Measurements from ENCODE around the gene AHSP.
"Not testable (repeated sequence)": the region's sequence is repeated elsewhere in the genome, so short reads cannot be mapped to it uniquely, and the experiment has no call there.

AHSP gene

DNA sequence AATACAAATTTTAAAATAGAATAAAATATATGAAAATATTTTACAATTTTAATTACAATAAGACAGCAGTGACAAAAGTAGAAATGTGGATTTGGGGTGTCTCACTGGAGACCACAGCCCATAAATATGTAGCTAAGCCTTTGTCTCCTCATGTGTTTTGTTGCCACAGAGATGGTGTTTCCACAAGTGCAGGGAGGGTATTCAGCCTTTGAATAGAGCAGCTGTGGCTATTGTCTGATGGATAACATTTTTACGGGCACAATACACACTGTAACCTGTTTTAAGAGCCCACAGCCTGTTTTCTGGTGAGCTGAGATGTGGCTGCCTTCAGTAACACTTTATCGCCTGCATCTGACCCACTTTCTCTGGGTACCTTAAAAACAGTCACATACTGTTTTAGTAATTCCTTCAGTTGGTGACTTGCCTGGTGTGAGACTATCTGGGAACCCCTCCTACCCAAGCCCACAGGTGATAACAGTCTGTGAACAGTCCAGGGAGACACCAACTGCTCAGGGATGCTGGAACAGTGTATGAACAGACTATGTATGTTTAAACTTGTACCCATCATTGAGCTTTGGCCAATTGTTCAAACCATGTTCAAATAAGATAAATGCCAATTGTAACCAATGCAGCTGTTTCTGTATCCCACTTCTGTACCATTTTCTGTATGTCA, 7.8 kb upstream of the AHSP start:
- no peak overlapping the region for H3K4me2 ChIP-seq (ENCODE audit: low read length)
- H2BK5ac ChIP-seq (ENCODE audit: low read length): no peak overlapping the region
- no CpG with 5 or more reads among the region's 2 CpGs for WGBS (ENCODE audit: extremely low coverage, insufficient coverage, low lambda C conversion rate)
- H3K9ac ChIP-seq (ENCODE audit: low read length): no peak overlapping the region
- no peak overlapping the region for H2BK15ac ChIP-seq (replicated peaks; ENCODE audit: low read depth)
- H3K18ac ChIP-seq (ENCODE audit: low read length): no peak overlapping the region
- H3K4me3 ChIP-seq (ENCODE audit: low read length): no peak overlapping the region
- DNase-seq: no peak
- H4K8ac ChIP-seq (ENCODE audit: low read depth, low read length): no peak overlapping the region
- H4K5ac ChIP-seq (ENCODE audit: low read length): no peak overlapping the region
- H3K56ac ChIP-seq (ENCODE audit: low read length): no peak overlapping the region
- H3K79me2 ChIP-seq (ENCODE audit: control insufficient read depth, insufficient read depth, low read length): no peaks in the 10 kb centered on the region
- no peak overlapping the region for H3K27ac ChIP-seq (ENCODE audit: low read depth, low read length)
- no peaks in the 10 kb centered on the region for H3K4me1 ChIP-seq (ENCODE audit: control insufficient read depth, low read depth, low read length)
- H2BK120ac ChIP-seq (ENCODE audit: low read depth, low read length): no peak overlapping the region
- no peak overlapping the region for H3K4ac ChIP-seq (ENCODE audit: low read depth, low read length)
- H3K23ac ChIP-seq (ENCODE audit: low read length): no peak overlapping the region
- H3K79me1 ChIP-seq (ENCODE audit: low read length): no peaks in the 10 kb centered on the region
- no peaks in the 10 kb centered on the region for H3K27me3 ChIP-seq (ENCODE audit: insufficient read depth, low read length, poor library complexity)
- H3K36me3 ChIP-seq (ENCODE audit: control insufficient read depth, insufficient read depth, low read length): no peaks in the 10 kb centered on the region
- no peak overlapping the region for H2AK5ac ChIP-seq (ENCODE audit: low read length)

- no peak overlapping the region for H2BK120ac ChIP-seq (ENCODE audit: low read depth, low read length)
- no peak overlapping the region for H4K8ac ChIP-seq (ENCODE audit: low read depth, low read length)
- H3K36me3 ChIP-seq (ENCODE audit: control insufficient read depth, insufficient read depth, low read length): no peaks in the 10 kb centered on the region
- no peaks in the 10 kb centered on the region for H3K27me3 ChIP-seq (ENCODE audit: insufficient read depth, low read length, poor library complexity)
- H3K4me2 ChIP-seq (ENCODE audit: low read length): no peak overlapping the region
- H3K79me2 ChIP-seq (ENCODE audit: control insufficient read depth, insufficient read depth, low read length): no peaks in the 10 kb centered on the region
- no peak overlapping the region for H3K4me3 ChIP-seq (ENCODE audit: low read length)
- no peak overlapping the region for H2AK5ac ChIP-seq (ENCODE audit: low read length)
- no peak overlapping the region for H2BK15ac ChIP-seq (replicated peaks; ENCODE audit: low read depth)
- H4K5ac ChIP-seq (ENCODE audit: low read length): no peak overlapping the region
- H3K23ac ChIP-seq (ENCODE audit: low read length): no peak overlapping the region
- WGBS (ENCODE audit: extremely low coverage, insufficient coverage, low lambda C conversion rate): no CpG with 5 or more reads among the region's 3 CpGs
- no peaks in the 10 kb centered on the region for H3K79me1 ChIP-seq (ENCODE audit: low read length)
- H3K4ac ChIP-seq (ENCODE audit: low read depth, low read length): no peak overlapping the region
- H3K27ac ChIP-seq (ENCODE audit: low read depth, low read length): no peak overlapping the region
- H3K9ac ChIP-seq (ENCODE audit: low read length): no peak overlapping the region
- H3K56ac ChIP-seq (ENCODE audit: low read length): no peak overlapping the region
- no peak for DNase-seq
- H3K18ac ChIP-seq (ENCODE audit: low read length): no peak overlapping the region
- H2BK5ac ChIP-seq (ENCODE audit: low read length): no peak overlapping the region
- H3K4me1 ChIP-seq (ENCODE audit: control insufficient read depth, low read depth, low read length): no peaks in the 10 kb centered on the region
Measured at GRCh38 chr16:31521368-31521767, 6.3 kb upstream of the AHSP start.

- no CpG with 5 or more reads among the region's 6 CpGs for WGBS (ENCODE audit: extremely low coverage, insufficient coverage, low lambda C conversion rate)
- no peak for DNase-seq
- H3K79me2 ChIP-seq (ENCODE audit: control insufficient read depth, insufficient read depth, low read length): no peaks in the 10 kb centered on the region
Measured at GRCh38 chr16:31522071-31522470, 5.6 kb upstream of the AHSP start.

GRCh38 chr16:31523768-31524167, 3.9 kb upstream of the AHSP start:
- not testable (repeated sequence) for H3K79me2 ChIP-seq (ENCODE audit: control insufficient read depth, insufficient read depth, low read length); H3K4me3 ChIP-seq (ENCODE audit: low read length); H2BK5ac ChIP-seq (ENCODE audit: low read length); H4K8ac ChIP-seq (ENCODE audit: low read depth, low read length); H3K4me1 ChIP-seq (ENCODE audit: control insufficient read depth, low read depth, low read length); H3K4me2 ChIP-seq (ENCODE audit: low read length); H3K18ac ChIP-seq (ENCODE audit: low read length); H2BK15ac ChIP-seq (replicated peaks; ENCODE audit: low read depth); H3K56ac ChIP-seq (ENCODE audit: low read length); H4K5ac ChIP-seq (ENCODE audit: low read length); H2BK120ac ChIP-seq (ENCODE audit: low read depth, low read length); H3K9ac ChIP-seq (ENCODE audit: low read length); H3K79me1 ChIP-seq (ENCODE audit: low read length); H3K4ac ChIP-seq (ENCODE audit: low read depth, low read length); H2AK5ac ChIP-seq (ENCODE audit: low read length); H3K27ac ChIP-seq (ENCODE audit: low read depth, low read length); H3K36me3 ChIP-seq (ENCODE audit: control insufficient read depth, insufficient read depth, low read length); DNase-seq; H3K27me3 ChIP-seq (ENCODE audit: insufficient read depth, low read length, poor library complexity); H3K23ac ChIP-seq (ENCODE audit: low read length)
- no CpG with 5 or more reads among the region's 6 CpGs for WGBS (ENCODE audit: extremely low coverage, insufficient coverage, low lambda C conversion rate)

More at GRCh38 chr16:31522071-31522470, 5.6 kb upstream of the AHSP start:
- H3K4me3 ChIP-seq (ENCODE audit: low read length): no peak overlapping the region
- no peak overlapping the region for H2AK5ac ChIP-seq (ENCODE audit: low read length)
- H3K4me1 ChIP-seq (ENCODE audit: control insufficient read depth, low read depth, low read length): no peaks in the 10 kb centered on the region
- H3K9ac ChIP-seq (ENCODE audit: low read length): no peak overlapping the region
- no peak overlapping the region for H3K4me2 ChIP-seq (ENCODE audit: low read length)
- H3K23ac ChIP-seq (ENCODE audit: low read length): no peak overlapping the region
- H3K27ac ChIP-seq (ENCODE audit: low read depth, low read length): no peak overlapping the region
- H3K27me3 ChIP-seq (ENCODE audit: insufficient read depth, low read length, poor library complexity): no peaks in the 10 kb centered on the region
- H4K8ac ChIP-seq (ENCODE audit: low read depth, low read length): no peak overlapping the region
- no peak overlapping the region for H2BK5ac ChIP-seq (ENCODE audit: low read length)
- no peak overlapping the region for H3K18ac ChIP-seq (ENCODE audit: low read length)
- no peak overlapping the region for H4K5ac ChIP-seq (ENCODE audit: low read length)
- no peak overlapping the region for H2BK15ac ChIP-seq (replicated peaks; ENCODE audit: low read depth)
- H2BK120ac ChIP-seq (ENCODE audit: low read depth, low read length): no peak overlapping the region
- no peak overlapping the region for H3K4ac ChIP-seq (ENCODE audit: low read depth, low read length)
- H3K36me3 ChIP-seq (ENCODE audit: control insufficient read depth, insufficient read depth, low read length): no peaks in the 10 kb centered on the region
- H3K56ac ChIP-seq (ENCODE audit: low read length): no peak overlapping the region
- H3K79me1 ChIP-seq (ENCODE audit: low read length): no peaks in the 10 kb centered on the region

GRCh38 chr16:31525113-31525512, 2.6 kb upstream of the AHSP start:
- H3K4me2 ChIP-seq (ENCODE audit: low read length): no peak overlapping the region
- H3K36me3 ChIP-seq (ENCODE audit: control insufficient read depth, insufficient read depth, low read length): no peaks in the 10 kb centered on the region
- H3K79me2 ChIP-seq (ENCODE audit: control insufficient read depth, insufficient read depth, low read length): no peaks in the 10 kb centered on the region
- H3K9ac ChIP-seq (ENCODE audit: low read length): no peak overlapping the region
- no peak overlapping the region for H4K8ac ChIP-seq (ENCODE audit: low read depth, low read length)
- no peak overlapping the region for H2AK5ac ChIP-seq (ENCODE audit: low read length)
- H3K27me3 ChIP-seq (ENCODE audit: insufficient read depth, low read length, poor library complexity): peaks cover 11% of the 10 kb centered on the region
- H3K56ac ChIP-seq (ENCODE audit: low read length): no peak overlapping the region
- no peaks in the 10 kb centered on the region for H3K79me1 ChIP-seq (ENCODE audit: low read length)
- H2BK5ac ChIP-seq (ENCODE audit: low read length): no peak overlapping the region
- H3K18ac ChIP-seq (ENCODE audit: low read length): no peak overlapping the region
- no peak for DNase-seq
- H3K23ac ChIP-seq (ENCODE audit: low read length): no peak overlapping the region
- H3K27ac ChIP-seq (ENCODE audit: low read depth, low read length): no peak overlapping the region
- no peak overlapping the region for H2BK15ac ChIP-seq (replicated peaks; ENCODE audit: low read depth)
- no peak overlapping the region for H3K4ac ChIP-seq (ENCODE audit: low read depth, low read length)
- no peak overlapping the region for H4K5ac ChIP-seq (ENCODE audit: low read length)
- no peak overlapping the region for H3K4me3 ChIP-seq (ENCODE audit: low read length)
- whole genome bisulfite sequencing (ENCODE audit: extremely low coverage, insufficient coverage, low lambda C conversion rate): no CpG with 5 or more reads among the region's 3 CpGs
- no peak overlapping the region for H2BK120ac ChIP-seq (ENCODE audit: low read depth, low read length)
- H3K4me1 ChIP-seq (ENCODE audit: control insufficient read depth, low read depth, low read length): no peaks in the 10 kb centered on the region

DNA sequence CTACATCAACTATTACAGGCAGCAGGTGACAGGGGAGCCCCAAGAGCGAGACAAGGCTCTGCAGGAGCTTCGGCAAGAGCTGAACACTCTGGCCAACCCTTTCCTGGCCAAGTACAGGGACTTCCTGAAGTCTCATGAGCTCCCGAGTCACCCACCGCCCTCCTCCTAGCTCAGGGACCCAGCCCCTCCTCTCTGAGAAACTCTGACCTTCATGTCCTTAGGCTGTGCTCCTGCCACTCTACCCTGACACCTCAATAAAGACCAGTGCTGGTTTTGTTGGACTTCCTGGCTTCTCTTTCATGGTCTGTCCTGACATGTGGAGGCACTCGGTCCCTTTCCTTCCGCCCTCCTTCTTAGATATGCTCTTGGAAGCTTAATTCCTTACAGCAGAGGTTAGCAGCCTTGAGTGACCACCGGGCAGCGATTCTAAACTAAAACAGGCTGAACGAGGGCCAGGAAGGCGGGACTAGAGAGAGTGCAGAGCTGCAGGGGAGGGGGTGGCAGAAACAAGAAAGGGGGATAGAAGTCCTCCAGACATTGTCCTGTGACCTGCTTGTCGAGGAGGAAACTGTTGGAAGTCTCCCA, 915 bp downstream of the AHSP start:
- WGBS (ENCODE audit: extremely low coverage, insufficient coverage, low lambda C conversion rate): no CpG with 5 or more reads among the region's 11 CpGs

More for the DNA sequence above, 915 bp downstream of the AHSP start:
- Histone ChIP-seq H2AK5ac (ENCODE audit: low read length) (no peak overlapping the region), H3K4me1 (ENCODE audit: control insufficient read depth, low read depth, low read length) (no peaks in the 10 kb centered on the region), H3K79me1 (ENCODE audit: low read length) (no peaks in the 10 kb centered on the region), H3K18ac (ENCODE audit: low read length) (no peak overlapping the region), H4K5ac (ENCODE audit: low read length) (no peak overlapping the region), H3K9ac (ENCODE audit: low read length) (peak overlapping the region; percentile 22), H3K79me2 (ENCODE audit: control insufficient read depth, insufficient read depth, low read length) (no peaks in the 10 kb centered on the region), H3K36me3 (ENCODE audit: control insufficient read depth, insufficient read depth, low read length) (no peaks in the 10 kb centered on the region), H3K4ac (ENCODE audit: low read depth, low read length) (no peak overlapping the region), H2BK15ac (replicated peaks; ENCODE audit: low read depth) (no peak overlapping the region), H2BK120ac (ENCODE audit: low read depth, low read length) (no peak overlapping the region), H3K4me2 (ENCODE audit: low read length) (peak overlapping the region; percentile 70), H4K8ac (ENCODE audit: low read depth, low read length) (no peak overlapping the region), H2BK5ac (ENCODE audit: low read length) (no peak overlapping the region), H3K23ac (ENCODE audit: low read length) (no peak overlapping the region), H3K27me3 (ENCODE audit: insufficient read depth, low read length, poor library complexity) (peaks cover 11% of the 10 kb centered on the region), H3K4me3 (ENCODE audit: low read length) (peak overlapping the region; percentile 24), H3K27ac (ENCODE audit: low read depth, low read length) (no peak overlapping the region), H3K56ac (ENCODE audit: low read length) (peak overlapping the region; percentile 67)
- DNase-seq: peak; percentile 18

All from mesendoderm (in vitro differentiated cells).